Measurements from ENCODE around the gene FEM1A.

GRCh38 chr19:4742723-4743646, 48.5 kb upstream of the FEM1A start:
- TF ChIP-seq CTCF (IDR thresholded peaks at IDR 0.05) (no peak), POLR2A (IDR thresholded peaks at IDR 0.05) (no peak)

All from right lobe of liver (tissue), 4 donors.